Natural killer cell (primary cell): ENCODE data around the gene RNF167. TPM values are rescaled to one million over a fixed set of nuclear protein-coding genes. Genes with fewer than 3 reads are reported as not detected.

Experiments
- ATAC-seq, 3 donors: fragments of 150-1000 bp in 2 of 3; fragments of 200-7000 bp in 1 of 3; cut with Tn5 transposase; 1 replicate in 1 of 3; 2 replicates in 2 of 3; pipeline ENCODE4 v1.10.0; 2021; ENCODE audit warnings: mild to moderate bottlenecking in 2 of 3, moderate library complexity in 2 of 3
- DNase-seq, 2 donors: peaks; one replicate each; pipeline versions ENCODE4 v3.0.0 to v3.0.0-alpha.2; 2013 to 2021; ENCODE audit warnings: mixed read lengths in 1 of 2
- H3K27ac ChIP-seq: one replicate; pipeline ENCODE4 v1.5.1; 2013; ENCODE audit warnings: mild to moderate bottlenecking, low read length
- H3K27me3 ChIP-seq: one replicate; pipeline ENCODE4 v1.6.1; 2013; ENCODE audit warnings: low read length; ENCODE audit not compliant: control insufficient read depth, insufficient read depth
- H3K36me3 ChIP-seq: one replicate; pipeline ENCODE4 v1.6.1; 2013; ENCODE audit warnings: low read length; ENCODE audit not compliant: control insufficient read depth, insufficient read depth
- H3K4me1 ChIP-seq: one replicate; pipeline ENCODE4 v1.6.1; 2013; ENCODE audit warnings: low read length; ENCODE audit not compliant: control insufficient read depth, insufficient read depth
- H3K4me3 ChIP-seq: one replicate; pipeline ENCODE4 v1.5.1; 2013; ENCODE audit warnings: low read length
- H3K9me3 ChIP-seq: one replicate; pipeline ENCODE4 v1.6.1; 2013; ENCODE audit warnings: low read length; ENCODE audit not compliant: control insufficient read depth, insufficient read depth
- H3K27ac Mint-ChIP-seq, 2 donors: one replicate each; pipeline ENCODE4 v1.8.0; 2022; ENCODE audit warnings: mild to moderate bottlenecking in 2 of 2, mixed read lengths in 2 of 2, moderate library complexity in 1 of 2
- H3K27me3 Mint-ChIP-seq, 2 donors: one replicate each; pipeline ENCODE4 v1.8.0; 2022; ENCODE audit warnings: low read depth in 2 of 2, mixed read lengths in 2 of 2
- H3K36me3 Mint-ChIP-seq: one replicate; pipeline ENCODE4 v1.8.0; 2022; ENCODE audit warnings: mixed read lengths
- H3K4me1 Mint-ChIP-seq, 2 donors: one replicate each; pipeline ENCODE4 v1.8.0; 2022; ENCODE audit warnings: mixed read lengths in 2 of 2
- H3K4me3 Mint-ChIP-seq: one replicate; pipeline ENCODE4 v1.8.0; 2022; ENCODE audit warnings: mild to moderate bottlenecking, moderate library complexity, mixed read lengths
- H3K9me3 Mint-ChIP-seq, 2 donors: one replicate each; pipeline ENCODE4 v1.8.0; 2022; ENCODE audit warnings: mixed read lengths in 2 of 2
- CTCF ChIP-seq: fragments of 200-600 bp; IDR thresholded peaks from one replicate; pipeline ENCODE4 v1.8.0; 2022; ENCODE audit warnings: antibody characterized with exemption
- WGBS: methylation state at CpG from one replicate; pipeline ENCODE4 v1.1.7; 2013; ENCODE audit warnings: missing lambda C conversion rate; ENCODE audit not compliant: insufficient coverage; 5-methylcytosine and 5-hydroxymethylcytosine counted together
- intact Hi-C: fragments of 100-400 bp; cut with micrococcal nuclease; formaldehyde crosslinking; loops from one replicate; pipeline ENCODE4 v1.14.2; 2022
- total RNA-seq, 4 donors: library from RNA; stranded (reverse); fragments of 120-200 nt in 1 of 4; gene quantifications; one replicate each; pipeline versions ENCODE4 v1.2.3 to v1.2.4, GENCODE V29; 2013 to 2022

The RNF167 gene
- total RNA-seq, 3 donors from 2014 or later (not counting 1 experiment from before 2014, with no cell fraction given): 149 to 189 (median 177) TPM

- Histone ChIP-seq H3K27me3 (no peaks in the 10 kb centered on the region), H3K36me3 (peaks cover 54% of the 10 kb centered on the region), H3K27ac (no peak overlapping the region), H3K4me1 (peaks cover 24% of the 10 kb centered on the region), H3K4me3 (no peak overlapping the region), H3K9me3 (no peaks in the 10 kb centered on the region)
- Mint-ChIP-seq H3K4me3 (no peak overlapping the region), H3K36me3 (peaks cover 6% of the 10 kb centered on the region), H3K27me3 (no peaks in the 10 kb centered on the region), H3K27ac (no peak overlapping the region), H3K9me3 (no peaks in the 10 kb centered on the region), H3K4me1 (peaks cover 8 to 31% of the 10 kb centered on the region in 2 donors)
- DNase-seq (no peak), ATAC-seq (no peak)
- TF ChIP-seq CTCF: no peak
- intact Hi-C loops: no loop called here
Measured at GRCh38 chr17:4978726-4979125, 38.7 kb downstream of the RNF167 start.

- no peaks in the 10 kb centered on the region for H3K9me3 Mint-ChIP-seq
- Histone ChIP-seq H3K4me1 (peaks cover 26% of the 10 kb centered on the region), H3K9me3 (no peaks in the 10 kb centered on the region), H3K27ac (no peak overlapping the region), H3K36me3 (peaks cover 45% of the 10 kb centered on the region), H3K4me3 (no peak overlapping the region), H3K27me3 (no peaks in the 10 kb centered on the region)
- no peaks in the 10 kb centered on the region for H3K27me3 Mint-ChIP-seq
- H3K4me3 Mint-ChIP-seq: no peak overlapping the region
- peaks cover 9 to 19% of the 10 kb centered on the region in 2 donors for H3K4me1 Mint-ChIP-seq
- H3K27ac Mint-ChIP-seq: peak overlapping the region; percentile 33 to 50
- intact Hi-C loops: loop anchor here (1.0 kb wide), 1 partner anchor 82 kb away; no protein-coding TSS in a partner anchor
- DNase-seq (peak in 1 of 2 donors; percentile 85), ATAC-seq (peak; percentile 70 to 92 (median 83))
- peak; percentile 80 for TF ChIP-seq CTCF
- WGBS: 43% methylated on average over 4 of the region's 6 CpGs
- H3K36me3 Mint-ChIP-seq: peaks cover 6% of the 10 kb centered on the region
Measured at GRCh38 chr17:4980644-4981216, 40.7 kb downstream of the RNF167 start.

- Mint-ChIP-seq H3K9me3 (no peaks in the 10 kb centered on the region), H3K36me3 (peaks cover 6% of the 10 kb centered on the region), H3K27me3 (no peaks in the 10 kb centered on the region), H3K4me1 (peaks cover 18 to 33% of the 10 kb centered on the region in 2 donors), H3K4me3 (no peak overlapping the region), H3K27ac (peak overlapping the region in 1 of 2 donors; percentile 37)
- H3K9me3 ChIP-seq: no peaks in the 10 kb centered on the region
- no peak for ATAC-seq
- H3K27ac ChIP-seq: no peak overlapping the region
- no peak for DNase-seq
- 84% methylated on average over 5 of the region's 5 CpGs for WGBS
- intact Hi-C loops: no loop called here
- TF ChIP-seq CTCF: no peak
- no peak overlapping the region for H3K4me3 ChIP-seq
- H3K27me3 ChIP-seq: no peaks in the 10 kb centered on the region
- peaks cover 40% of the 10 kb centered on the region for H3K4me1 ChIP-seq
- H3K36me3 ChIP-seq: peaks cover 36% of the 10 kb centered on the region
Measured at GRCh38 chr17:4982305-4982704, 42.2 kb downstream of the RNF167 start.

GRCh38 chr17:4986403-4986802, 46.3 kb downstream of the RNF167 start:
- Histone ChIP-seq H3K4me1 (peaks cover 28% of the 10 kb centered on the region), H3K9me3 (no peaks in the 10 kb centered on the region), H3K27ac (peak overlapping the region; percentile 88), H3K36me3 (peaks cover 11% of the 10 kb centered on the region), H3K27me3 (no peaks in the 10 kb centered on the region), H3K4me3 (peak overlapping the region; percentile 88)
- ATAC-seq: no peak
- intact Hi-C loops: loop anchor here (2.0 kb wide), 1 partner anchor 84 kb away; the partner anchor contains the start of gene CHRNE
- Mint-ChIP-seq H3K36me3 (no peaks in the 10 kb centered on the region), H3K27ac (peak overlapping the region; percentile 91 to 96), H3K4me1 (peaks cover 36 to 37% of the 10 kb centered on the region in 2 donors), H3K27me3 (no peaks in the 10 kb centered on the region), H3K9me3 (no peaks in the 10 kb centered on the region), H3K4me3 (peak overlapping the region; percentile 92)
- 83% methylated on average over 5 of the region's 5 CpGs for WGBS
- no peak for TF ChIP-seq CTCF
- DNase-seq: no peak
